Fibroblast of upper back skin (primary cell): ENCODE results near the gene CHMP5.

ENCODE experiments used
- DNase-seq: peaks from one replicate; pipeline ENCODE4 v3.0.0-alpha.2; 2013

Gene CHMP5

GRCh38 chr9:33244137-33244784, 20.6 kb upstream of the CHMP5 start:
- DNase-seq: no peak

DNA sequence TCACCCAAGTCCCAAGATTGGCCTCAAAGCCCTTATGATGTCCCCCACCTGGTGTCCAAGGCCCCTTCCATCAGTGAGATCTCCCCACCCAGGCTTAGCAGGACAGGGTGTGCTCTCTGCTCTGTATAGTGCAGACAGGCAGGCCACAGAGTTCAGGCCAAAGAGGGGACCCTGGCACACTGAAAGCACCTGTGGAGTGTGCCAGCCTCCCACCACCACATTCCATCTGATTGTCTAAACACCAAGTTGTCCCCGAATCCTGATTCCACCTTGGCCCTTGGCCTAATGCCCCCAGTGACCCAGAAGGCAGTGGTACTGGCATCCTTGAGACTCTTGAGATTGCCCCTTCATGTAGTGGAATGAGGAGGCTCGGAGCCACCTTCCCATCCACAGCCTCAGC, 19.5 kb upstream of the CHMP5 start:
- DNase-seq: no peak

- no peak for DNase-seq
Measured at GRCh38 chr9:33246269-33246860, 18.5 kb upstream of the CHMP5 start.

DNA sequence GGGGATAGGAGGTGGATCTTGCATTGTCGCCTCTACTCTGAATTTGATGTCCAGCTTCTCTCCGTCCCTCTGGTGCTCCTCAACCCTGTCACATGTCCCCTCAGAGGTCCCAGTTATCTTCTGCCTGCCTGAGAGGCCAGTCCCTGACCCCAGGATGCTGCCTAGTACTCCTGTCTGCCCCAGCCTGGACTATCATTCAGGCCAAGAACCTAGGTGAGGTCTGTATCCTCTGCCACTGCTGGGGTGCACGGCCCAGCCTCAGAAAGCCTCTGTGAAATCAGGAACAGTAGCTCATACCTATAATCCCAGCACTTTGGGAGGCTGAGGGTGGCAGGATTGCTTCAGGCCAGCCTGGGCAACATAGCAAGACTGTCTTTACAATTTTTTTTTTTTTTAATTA, 16.2 kb upstream of the CHMP5 start:
- no peak for DNase-seq

DNA sequence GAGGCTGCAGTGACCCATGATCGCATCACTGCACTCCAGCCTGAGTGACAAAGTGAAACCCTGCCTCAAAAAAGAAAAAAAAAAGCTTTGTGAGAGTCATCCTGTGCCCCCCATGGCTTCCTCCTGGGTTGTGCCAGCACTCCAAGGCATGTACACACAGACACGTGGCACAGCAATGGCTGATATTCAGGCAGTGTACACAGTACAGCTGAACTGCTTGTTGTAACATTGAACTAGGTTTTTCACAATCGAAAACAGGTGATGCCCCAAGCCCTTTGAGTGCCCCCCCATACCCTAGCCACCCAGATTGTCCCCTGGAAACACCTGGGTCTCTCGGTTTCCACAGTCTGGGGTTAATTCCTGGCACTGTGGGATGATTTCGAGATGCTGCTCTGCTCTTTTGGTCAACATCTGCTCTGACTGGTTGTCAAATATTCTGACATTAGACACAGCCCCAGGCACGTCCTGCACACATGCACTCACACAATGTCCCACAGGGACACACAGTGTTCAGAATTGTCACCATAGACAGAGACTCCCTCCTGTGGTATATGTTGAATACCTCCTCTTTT, 15.7 kb upstream of the CHMP5 start:
- no peak for DNase-seq

DNA sequence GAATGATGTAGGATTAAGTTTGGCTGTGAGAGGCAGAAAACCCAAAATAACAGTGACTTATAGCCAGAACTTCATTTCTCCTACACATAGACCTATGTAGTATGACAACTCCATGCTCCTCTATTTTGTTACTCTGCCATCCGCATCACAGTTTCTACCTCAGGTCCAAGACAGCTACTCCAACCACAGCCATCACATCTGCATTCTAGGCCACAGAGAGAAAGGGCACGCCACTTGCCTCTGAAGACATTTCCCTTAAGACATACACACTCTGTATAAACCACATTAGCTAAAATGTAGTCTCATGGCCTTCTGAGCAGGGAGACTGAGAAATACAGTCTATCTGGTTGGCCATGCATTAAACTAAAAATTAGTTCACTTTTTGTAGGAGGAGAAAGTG, 14.9 kb upstream of the CHMP5 start:
- DNase-seq: no peak

GRCh38 chr9:33250458-33250995, 14.3 kb upstream of the CHMP5 start:
- DNase-seq: peak; percentile 27

DNA sequence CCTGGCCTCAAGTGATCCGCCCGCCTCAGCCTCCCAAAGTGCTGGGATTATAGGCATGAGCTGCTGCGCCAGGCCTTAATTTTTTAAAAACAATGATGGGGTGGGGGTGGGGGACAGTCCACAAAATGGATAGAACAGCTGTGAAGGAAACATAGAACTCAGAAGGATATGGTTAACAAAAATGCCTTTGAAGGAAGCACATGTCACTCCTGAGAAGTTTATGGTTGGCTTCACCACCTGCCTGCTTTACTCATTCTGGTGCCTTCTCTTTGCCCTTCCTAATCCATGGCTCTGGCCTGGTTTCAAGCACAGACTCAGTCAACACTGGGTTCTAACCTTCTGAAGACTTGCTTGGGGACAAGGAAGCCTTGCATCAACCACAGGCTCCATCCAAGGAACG, 10.6 kb upstream of the CHMP5 start:
- no peak for DNase-seq

- DNase-seq: no peak
Measured at GRCh38 chr9:33255014-33255413, 9.8 kb upstream of the CHMP5 start.

DNA sequence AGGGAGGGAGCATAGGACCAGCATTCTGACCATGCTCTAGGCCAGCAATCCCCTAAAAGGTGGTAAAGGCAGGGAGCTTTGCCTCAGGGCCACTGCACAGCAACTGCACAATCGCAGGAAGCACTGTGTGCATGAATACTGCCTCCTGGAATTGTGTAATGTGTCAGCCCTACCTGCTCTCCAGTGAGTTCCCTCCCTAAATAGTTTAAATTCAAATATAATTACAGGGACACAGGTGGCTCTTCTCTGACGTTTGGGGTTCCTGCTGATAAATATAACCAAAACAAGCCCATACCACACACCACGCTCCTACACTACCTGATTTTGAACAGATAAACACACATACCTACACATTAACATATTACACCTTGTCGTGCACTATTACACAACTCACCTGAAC, 9.4 kb upstream of the CHMP5 start:
- DNase-seq: no peak

DNA sequence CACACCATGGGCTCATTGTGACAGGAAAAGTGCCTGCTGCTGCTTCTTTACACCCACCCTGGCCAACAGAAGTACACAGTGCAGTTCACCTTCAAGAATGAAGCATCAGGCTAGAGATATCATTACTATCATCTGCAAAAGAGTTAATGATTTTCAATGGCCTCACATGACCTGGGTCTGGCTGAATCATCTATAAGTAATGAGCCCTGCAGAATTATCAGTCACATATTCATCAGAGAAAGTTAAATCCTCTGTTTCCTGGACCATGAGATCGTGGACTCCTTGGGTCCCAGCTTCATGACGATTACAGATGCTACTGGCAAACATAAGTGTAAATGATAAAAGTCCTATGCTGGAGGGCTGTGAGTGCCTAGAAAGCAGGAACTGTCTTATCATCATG, 8.6 kb upstream of the CHMP5 start:
- DNase-seq: no peak

- no peak for DNase-seq
Measured at GRCh38 chr9:33257276-33257675, 7.6 kb upstream of the CHMP5 start.

GRCh38 chr9:33260372-33260771, 4.5 kb upstream of the CHMP5 start:
- no peak for DNase-seq

GRCh38 chr9:33263131-33264002, 1.5 kb upstream of the CHMP5 start:
- no peak for DNase-seq

- DNase-seq: no peak
Measured at GRCh38 chr9:33264003-33264472, 811 bp upstream of the CHMP5 start.

DNA sequence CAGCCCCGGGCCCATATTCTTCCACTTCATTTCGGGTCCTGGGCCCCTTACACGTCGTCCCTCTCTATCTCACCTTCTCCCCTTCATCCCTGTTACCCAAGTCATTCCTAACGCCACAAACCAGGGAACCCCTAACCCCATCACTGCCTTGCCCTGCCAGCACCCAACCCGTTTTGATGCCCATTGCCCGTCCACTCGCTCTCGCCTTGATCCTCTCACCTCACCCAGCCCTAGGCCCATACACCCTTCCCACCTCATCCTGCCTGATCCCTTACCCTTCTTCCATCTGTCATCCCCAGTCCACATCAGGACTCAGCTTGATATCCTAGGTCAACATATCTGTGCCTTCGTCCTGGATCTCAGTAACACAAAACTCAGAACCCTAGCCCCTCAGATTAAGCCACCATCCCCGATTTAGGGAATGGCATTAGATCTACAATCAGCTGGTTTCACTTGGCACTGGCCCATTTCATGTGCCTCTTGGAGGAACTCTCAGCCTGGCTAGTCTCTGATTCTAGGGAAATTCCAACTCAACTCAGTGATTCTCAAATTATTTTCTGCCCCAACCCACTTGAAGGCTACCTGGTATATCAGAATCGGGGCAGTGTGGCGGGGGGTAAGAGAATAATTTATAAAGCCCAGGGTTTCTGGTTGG, 489 bp downstream of the CHMP5 start:
- no peak for DNase-seq

DNA sequence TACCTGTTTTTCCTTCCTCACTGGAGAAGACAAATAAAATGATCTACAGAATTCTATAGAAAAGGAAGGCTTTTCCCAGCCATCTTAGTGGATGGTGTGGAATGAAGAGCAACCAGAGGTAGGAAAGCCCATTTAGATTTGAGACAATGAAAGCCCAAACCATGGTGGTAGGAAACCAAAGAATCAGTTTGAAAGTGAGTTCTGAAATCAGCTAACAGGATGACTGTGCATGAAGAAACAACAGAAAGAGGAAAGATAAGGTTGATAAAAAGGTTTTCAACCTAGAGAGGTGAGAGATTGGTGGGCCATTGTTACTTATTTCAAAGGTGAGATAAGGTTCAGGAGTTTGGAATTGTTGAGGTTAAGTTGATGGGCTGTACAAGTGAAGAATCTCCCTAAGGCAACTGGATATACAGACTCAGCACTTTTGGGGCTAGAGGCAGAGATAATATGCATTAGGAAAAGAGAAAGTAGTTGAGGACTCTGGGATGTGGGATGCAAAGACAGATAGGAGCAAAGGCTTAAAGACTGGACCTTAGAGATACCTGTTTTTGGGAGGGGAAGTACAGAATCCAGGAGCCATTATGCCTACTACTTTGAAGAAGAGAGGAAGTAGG, 2.4 kb downstream of the CHMP5 start:
- DNase-seq: no peak

- DNase-seq: no peak
Measured at GRCh38 chr9:33270146-33270545, 5.3 kb downstream of the CHMP5 start.

DNA sequence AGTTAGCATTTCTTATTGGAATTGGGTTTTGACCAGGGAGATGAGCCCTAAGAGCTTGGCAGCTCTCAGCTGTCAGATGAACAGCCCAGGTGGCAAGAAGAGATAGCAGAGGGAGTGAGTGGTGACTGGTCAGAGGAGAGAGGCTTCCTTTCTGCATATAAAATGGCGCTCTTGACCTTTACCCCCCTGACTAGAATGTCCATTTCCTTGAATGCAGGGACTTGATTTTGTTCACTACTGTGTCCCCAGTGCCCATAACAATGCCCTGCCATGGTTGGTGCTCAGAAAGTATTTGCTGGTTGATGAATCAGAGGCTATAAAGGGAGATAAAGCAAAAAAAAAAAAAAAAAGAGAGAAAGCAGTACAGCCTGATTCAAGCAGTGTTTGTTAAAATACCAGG, 7.2 kb downstream of the CHMP5 start:
- no peak for DNase-seq

GRCh38 chr9:33273266-33273971, 8.6 kb downstream of the CHMP5 start:
- no peak for DNase-seq

DNA sequence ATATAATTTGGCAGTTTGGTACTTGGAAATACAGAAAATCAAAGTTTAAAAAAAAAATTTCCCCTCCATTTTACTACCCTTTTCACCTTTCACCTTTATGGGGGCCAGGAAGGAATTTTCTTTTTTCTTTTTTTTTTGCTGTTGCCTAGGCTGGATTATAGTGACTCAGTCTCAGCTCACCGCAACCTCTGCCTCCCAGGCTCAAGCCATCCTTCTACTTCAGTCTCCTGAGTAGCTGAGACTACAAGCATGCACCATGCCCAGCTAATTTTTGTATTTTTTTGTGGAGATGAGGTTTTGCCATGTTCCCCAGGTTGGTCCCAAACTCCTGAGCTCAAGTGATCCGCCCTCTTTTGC, 9.1 kb downstream of the CHMP5 start:
- no peak for DNase-seq

DNA sequence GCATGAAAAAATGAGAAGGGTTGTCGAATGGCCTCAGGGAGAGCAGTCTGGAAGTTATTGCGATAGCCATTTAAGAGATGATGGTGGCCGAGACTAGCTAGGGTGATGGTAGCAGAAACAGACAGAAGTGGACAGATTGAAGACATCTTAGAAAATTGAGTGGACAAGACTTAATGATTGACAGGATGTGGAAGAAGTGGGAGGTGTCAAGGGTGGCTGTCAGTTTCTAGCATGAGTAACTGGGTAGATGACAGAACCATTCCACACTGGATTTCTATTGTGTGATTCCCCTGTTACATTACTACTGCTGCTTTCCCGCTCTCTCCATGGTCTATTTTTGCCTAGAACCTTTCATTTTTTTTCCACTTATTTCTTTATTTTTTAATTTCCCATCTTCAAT, 12.6 kb downstream of the CHMP5 start:
- DNase-seq: no peak
